ENCODE data around the gene ZBTB38. TPM values are rescaled to one million over a fixed set of nuclear protein-coding genes. Genes with fewer than 3 reads are reported as not detected.

Gene ZBTB38, protein sequence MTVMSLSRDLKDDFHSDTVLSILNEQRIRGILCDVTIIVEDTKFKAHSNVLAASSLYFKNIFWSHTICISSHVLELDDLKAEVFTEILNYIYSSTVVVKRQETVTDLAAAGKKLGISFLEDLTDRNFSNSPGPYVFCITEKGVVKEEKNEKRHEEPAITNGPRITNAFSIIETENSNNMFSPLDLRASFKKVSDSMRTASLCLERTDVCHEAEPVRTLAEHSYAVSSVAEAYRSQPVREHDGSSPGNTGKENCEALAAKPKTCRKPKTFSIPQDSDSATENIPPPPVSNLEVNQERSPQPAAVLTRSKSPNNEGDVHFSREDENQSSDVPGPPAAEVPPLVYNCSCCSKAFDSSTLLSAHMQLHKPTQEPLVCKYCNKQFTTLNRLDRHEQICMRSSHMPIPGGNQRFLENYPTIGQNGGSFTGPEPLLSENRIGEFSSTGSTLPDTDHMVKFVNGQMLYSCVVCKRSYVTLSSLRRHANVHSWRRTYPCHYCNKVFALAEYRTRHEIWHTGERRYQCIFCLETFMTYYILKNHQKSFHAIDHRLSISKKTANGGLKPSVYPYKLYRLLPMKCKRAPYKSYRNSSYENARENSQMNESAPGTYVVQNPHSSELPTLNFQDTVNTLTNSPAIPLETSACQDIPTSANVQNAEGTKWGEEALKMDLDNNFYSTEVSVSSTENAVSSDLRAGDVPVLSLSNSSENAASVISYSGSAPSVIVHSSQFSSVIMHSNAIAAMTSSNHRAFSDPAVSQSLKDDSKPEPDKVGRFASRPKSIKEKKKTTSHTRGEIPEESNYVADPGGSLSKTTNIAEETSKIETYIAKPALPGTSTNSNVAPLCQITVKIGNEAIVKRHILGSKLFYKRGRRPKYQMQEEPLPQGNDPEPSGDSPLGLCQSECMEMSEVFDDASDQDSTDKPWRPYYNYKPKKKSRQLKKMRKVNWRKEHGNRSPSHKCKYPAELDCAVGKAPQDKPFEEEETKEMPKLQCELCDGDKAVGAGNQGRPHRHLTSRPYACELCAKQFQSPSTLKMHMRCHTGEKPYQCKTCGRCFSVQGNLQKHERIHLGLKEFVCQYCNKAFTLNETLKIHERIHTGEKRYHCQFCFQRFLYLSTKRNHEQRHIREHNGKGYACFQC (N-terminal part only)
- total RNA-seq = 14.5 and 17.8 TPM in 2 replicates

GRCh38 chr3:141368062-141368924, at the start of gene ZBTB38:
TSS of gene ZBTB38 (plus strand) at chr3:141368504. CDS start at chr3:141442389, 73,885 bp downstream.
- Mint-ChIP-seq H3K4me3 (no peak within 1 kb of the TSS), H3K27me3 (peaks cover 2% of the 10 kb centered on the region), H3K36me3 (ENCODE audit: low read depth) (no peaks in the 10 kb centered on the region), H3K27ac (no peak within 1 kb of the TSS), H3K9me3 (no peaks in the 10 kb centered on the region), H3K4me1 (peaks cover 16% of the 10 kb centered on the region)
- DNase-seq = no peak
- intact Hi-C loops (cut with micrococcal nuclease) = no loop called here

GRCh38 chr3:141320399-141321108, 47.8 kb upstream of the ZBTB38 start:
- Mint-ChIP-seq H3K4me1 (peaks cover 12% of the 10 kb centered on the region), H3K4me3 (no peak overlapping the region), H3K27ac (peak overlapping the region; percentile 55), H3K27me3 (no peaks in the 10 kb centered on the region), H3K36me3 (ENCODE audit: low read depth) (peaks cover 6% of the 10 kb centered on the region), H3K9me3 (peaks cover 5% of the 10 kb centered on the region)
- intact Hi-C loops (cut with micrococcal nuclease) = no loop called here
- DNase-seq = no peak

DNA sequence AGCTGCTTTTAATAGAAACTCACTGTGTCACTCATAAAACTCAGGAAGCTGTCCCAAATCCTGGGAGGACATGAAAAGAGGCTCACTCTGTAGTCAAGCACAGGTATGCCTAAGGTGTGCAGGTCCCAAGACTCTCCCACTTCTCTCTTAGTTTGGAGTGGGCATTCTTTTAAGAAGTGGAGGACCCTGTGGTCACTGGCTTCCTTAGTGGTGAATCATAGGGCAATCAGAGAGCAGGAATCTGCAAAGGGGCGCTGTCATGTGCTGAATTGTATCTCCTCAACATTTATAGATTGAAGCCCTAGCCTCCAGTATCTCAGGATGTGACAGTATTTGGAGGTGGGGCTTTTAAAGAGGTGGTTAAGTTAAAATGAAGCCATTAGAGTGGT, 47.2 kb upstream of the ZBTB38 start:
- Mint-ChIP-seq H3K4me3 (no peak overlapping the region), H3K4me1 (peaks cover 13% of the 10 kb centered on the region), H3K27me3 (no peaks in the 10 kb centered on the region), H3K36me3 (ENCODE audit: low read depth) (peaks cover 6% of the 10 kb centered on the region), H3K9me3 (peaks cover 5% of the 10 kb centered on the region), H3K27ac (no peak overlapping the region)
- intact Hi-C loops (cut with micrococcal nuclease) = no loop called here
- DNase-seq = no peak

- intact Hi-C loops (cut with micrococcal nuclease) = no loop called here
- H3K36me3 Mint-ChIP-seq (ENCODE audit: low read depth) = peaks cover 2% of the 10 kb centered on the region
- no peaks in the 10 kb centered on the region for H3K27me3 Mint-ChIP-seq
- no peak overlapping the region for H3K27ac Mint-ChIP-seq
- no peak for DNase-seq
- peaks cover 22% of the 10 kb centered on the region for H3K4me1 Mint-ChIP-seq
- no peak overlapping the region for H3K4me3 Mint-ChIP-seq
- H3K9me3 Mint-ChIP-seq = peaks cover 5% of the 10 kb centered on the region
Observed at GRCh38 chr3:141323936-141324704, 44.2 kb upstream of the ZBTB38 start.

DNA sequence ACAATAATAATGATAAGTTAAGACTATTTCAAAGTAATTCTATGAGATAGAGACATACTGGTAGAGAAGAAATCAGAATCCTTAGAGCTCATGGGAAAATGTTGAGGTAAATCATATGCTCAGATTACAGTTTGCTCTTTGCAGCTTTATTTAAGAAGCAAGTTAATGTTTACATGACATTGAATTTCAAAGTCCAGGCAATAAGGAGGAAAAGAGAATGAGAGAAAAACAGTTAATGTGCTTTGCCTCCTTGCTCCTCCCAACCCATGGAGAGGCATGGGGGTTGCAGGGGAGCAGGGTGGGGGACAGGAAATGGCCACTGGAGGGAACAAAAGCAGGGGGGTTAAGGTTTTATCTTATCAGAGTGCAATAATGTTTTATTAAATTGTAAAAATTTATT, 42.2 kb upstream of the ZBTB38 start:
- intact Hi-C loops (cut with micrococcal nuclease) = no loop called here
- Mint-ChIP-seq H3K36me3 (ENCODE audit: low read depth) (no peaks in the 10 kb centered on the region), H3K27me3 (no peaks in the 10 kb centered on the region), H3K27ac (no peak overlapping the region), H3K4me3 (no peak overlapping the region), H3K9me3 (no peaks in the 10 kb centered on the region), H3K4me1 (peaks cover 13% of the 10 kb centered on the region)
- DNase-seq = no peak

GRCh38 chr3:141326626-141327025, 41.7 kb upstream of the ZBTB38 start:
- Mint-ChIP-seq H3K27ac (no peak overlapping the region), H3K4me3 (no peak overlapping the region), H3K4me1 (peaks cover 12% of the 10 kb centered on the region), H3K27me3 (no peaks in the 10 kb centered on the region), H3K9me3 (no peaks in the 10 kb centered on the region), H3K36me3 (ENCODE audit: low read depth) (no peaks in the 10 kb centered on the region)
- intact Hi-C loops (cut with micrococcal nuclease) = no loop called here
- DNase-seq = no peak

- H3K4me3 Mint-ChIP-seq = no peak overlapping the region
- peak overlapping the region; percentile 5 for H3K27ac Mint-ChIP-seq
- no peak for DNase-seq
- peaks cover 14% of the 10 kb centered on the region for H3K4me1 Mint-ChIP-seq
- no peaks in the 10 kb centered on the region for H3K36me3 Mint-ChIP-seq (ENCODE audit: low read depth)
- intact Hi-C loops (cut with micrococcal nuclease) = no loop called here
- no peaks in the 10 kb centered on the region for H3K27me3 Mint-ChIP-seq
- no peaks in the 10 kb centered on the region for H3K9me3 Mint-ChIP-seq
Observed at GRCh38 chr3:141328286-141329166, 39.8 kb upstream of the ZBTB38 start.

- DNase-seq = no peak
- H3K4me1 Mint-ChIP-seq = peaks cover 14% of the 10 kb centered on the region
- no peak overlapping the region for H3K4me3 Mint-ChIP-seq
- no peaks in the 10 kb centered on the region for H3K36me3 Mint-ChIP-seq (ENCODE audit: low read depth)
- intact Hi-C loops (cut with micrococcal nuclease) = no loop called here
- H3K27ac Mint-ChIP-seq = no peak overlapping the region
- no peaks in the 10 kb centered on the region for H3K9me3 Mint-ChIP-seq
- H3K27me3 Mint-ChIP-seq = no peaks in the 10 kb centered on the region
Observed at GRCh38 chr3:141330235-141330634, 38.1 kb upstream of the ZBTB38 start.

DNA sequence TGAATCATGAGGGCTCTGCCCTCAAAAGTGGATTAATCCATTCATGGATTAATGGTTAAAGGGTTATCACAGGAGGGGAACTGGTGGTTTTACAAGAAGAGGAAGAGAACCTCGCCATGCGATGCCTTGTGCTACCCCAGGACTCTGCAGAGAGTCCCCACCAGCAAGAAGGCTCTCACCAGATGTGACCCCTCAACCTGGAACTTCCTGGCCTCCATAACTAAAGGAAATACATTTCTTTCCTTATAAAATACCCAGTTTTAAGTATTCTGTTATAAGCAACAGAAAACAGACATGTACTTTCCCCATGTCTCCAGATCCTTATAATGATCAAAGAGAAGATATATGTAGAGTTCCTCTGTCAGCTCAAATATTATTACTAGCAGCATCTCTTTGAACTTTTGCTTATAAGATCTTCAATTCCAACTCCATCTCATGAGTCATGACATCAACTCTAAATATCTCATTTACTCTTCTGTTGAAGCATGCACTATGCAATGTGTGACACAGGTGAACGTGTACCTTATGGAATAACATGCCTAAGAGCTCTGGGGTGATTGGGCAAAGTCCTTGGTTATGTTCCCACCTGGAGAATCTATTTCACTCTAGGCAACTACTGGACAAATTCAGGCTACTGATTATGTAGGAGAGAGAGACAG, 37.5 kb upstream of the ZBTB38 start:
- intact Hi-C loops (cut with micrococcal nuclease) = no loop called here
- H3K9me3 Mint-ChIP-seq = no peaks in the 10 kb centered on the region
- H3K36me3 Mint-ChIP-seq (ENCODE audit: low read depth) = no peaks in the 10 kb centered on the region
- H3K4me1 Mint-ChIP-seq = peaks cover 14% of the 10 kb centered on the region
- no peak overlapping the region for H3K4me3 Mint-ChIP-seq
- no peak overlapping the region for H3K27ac Mint-ChIP-seq
- no peaks in the 10 kb centered on the region for H3K27me3 Mint-ChIP-seq
- no peak for DNase-seq

- DNase-seq = no peak
- Mint-ChIP-seq H3K27ac (no peak overlapping the region), H3K4me3 (no peak overlapping the region), H3K27me3 (no peaks in the 10 kb centered on the region), H3K36me3 (ENCODE audit: low read depth) (no peaks in the 10 kb centered on the region), H3K4me1 (peaks cover 13% of the 10 kb centered on the region), H3K9me3 (no peaks in the 10 kb centered on the region)
- intact Hi-C loops (cut with micrococcal nuclease) = no loop called here
Observed at GRCh38 chr3:141331377-141332318, 36.7 kb upstream of the ZBTB38 start.

Data from activated CD4-positive, alpha-beta T cell treated with anti-CD3 and anti-CD28 coated beads, Interleukin-2, amount 10 ng/mL, durations not matched to agents 24 days and 14 days (primary cell).